Choroid plexus epithelial cell (primary cell): ENCODE results near the gene LMF2.
"Not testable (repeated sequence)": the region's sequence is repeated elsewhere in the genome, so short reads cannot be mapped to it uniquely, and the experiment has no call there.

Source experiments
- DNase-seq: peaks from one replicate; pipeline ENCODE4 v3.0.0-alpha.2; 2010; ENCODE audit warnings: low read depth
- H3K4me3 ChIP-seq: 2 replicates; pipeline ENCODE4 v1.5.1; 2011; ENCODE audit warnings: low read depth, mild to moderate bottlenecking, control low read depth, low read length, moderate library complexity
- TF ChIP-seq, protein P1 (sequence below): conservative IDR thresholded peaks from 2 replicates; pipeline ENCODE4 v1.5.1; 2011; ENCODE audit warnings: low read depth, mild to moderate bottlenecking, control low read depth, inconsistent platforms, low read length, moderate library complexity

The LMF2 gene

GRCh38 chr22:50521710-50522109 lies 14.2 kb upstream of the LMF2 start:
- H3K4me3 ChIP-seq, result no peak overlapping the region
- TF ChIP-seq, protein P1, sequence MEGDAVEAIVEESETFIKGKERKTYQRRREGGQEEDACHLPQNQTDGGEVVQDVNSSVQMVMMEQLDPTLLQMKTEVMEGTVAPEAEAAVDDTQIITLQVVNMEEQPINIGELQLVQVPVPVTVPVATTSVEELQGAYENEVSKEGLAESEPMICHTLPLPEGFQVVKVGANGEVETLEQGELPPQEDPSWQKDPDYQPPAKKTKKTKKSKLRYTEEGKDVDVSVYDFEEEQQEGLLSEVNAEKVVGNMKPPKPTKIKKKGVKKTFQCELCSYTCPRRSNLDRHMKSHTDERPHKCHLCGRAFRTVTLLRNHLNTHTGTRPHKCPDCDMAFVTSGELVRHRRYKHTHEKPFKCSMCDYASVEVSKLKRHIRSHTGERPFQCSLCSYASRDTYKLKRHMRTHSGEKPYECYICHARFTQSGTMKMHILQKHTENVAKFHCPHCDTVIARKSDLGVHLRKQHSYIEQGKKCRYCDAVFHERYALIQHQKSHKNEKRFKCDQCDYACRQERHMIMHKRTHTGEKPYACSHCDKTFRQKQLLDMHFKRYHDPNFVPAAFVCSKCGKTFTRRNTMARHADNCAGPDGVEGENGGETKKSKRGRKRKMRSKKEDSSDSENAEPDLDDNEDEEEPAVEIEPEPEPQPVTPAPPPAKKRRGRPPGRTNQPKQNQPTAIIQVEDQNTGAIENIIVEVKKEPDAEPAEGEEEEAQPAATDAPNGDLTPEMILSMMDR, result no peak
- DNase-seq, result no peak

- no peak for DNase-seq
- no peak overlapping the region for H3K4me3 ChIP-seq
- TF ChIP-seq, protein P1, result no peak
Measured at GRCh38 chr22:50520826-50521453, 13.4 kb upstream of the LMF2 start.

- H3K4me3 ChIP-seq, DNase-seq: not testable (repeated sequence)
Measured at GRCh38 chr22:50520184-50520583, 12.7 kb upstream of the LMF2 start.

GRCh38 chr22:50519151-50519550 lies 11.6 kb upstream of the LMF2 start:
- H3K4me3 ChIP-seq, result no peak overlapping the region
- DNase-seq, result no peak
- TF ChIP-seq, protein P1, result no peak

DNA sequence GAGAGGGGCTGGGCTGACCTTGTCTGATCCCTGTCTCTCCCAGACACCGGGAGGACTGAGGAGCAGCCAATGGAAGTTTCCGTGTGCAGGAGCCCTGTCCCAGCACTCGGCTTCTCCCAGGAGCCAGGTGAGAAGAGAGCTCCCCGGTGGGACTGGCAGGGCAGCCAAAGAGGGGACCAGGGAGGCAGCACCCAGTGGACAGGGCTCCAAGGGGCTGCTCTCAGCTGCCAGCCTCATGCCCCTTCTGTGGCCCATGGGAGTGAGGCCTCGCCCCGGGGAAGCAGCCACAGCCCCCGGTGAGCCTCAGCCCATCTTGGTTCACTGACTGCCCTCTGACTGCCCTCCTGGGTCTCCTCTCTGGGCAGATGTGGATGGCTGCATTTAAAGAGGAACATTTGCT lies 11.1 kb upstream of the LMF2 start:
- TF ChIP-seq, protein P1, result no peak
- DNase-seq, result no peak
- no peak overlapping the region for H3K4me3 ChIP-seq

GRCh38 chr22:50517495-50518260 lies 10.2 kb upstream of the LMF2 start:
- DNase-seq, result no peak
- H3K4me3 ChIP-seq, result no peak overlapping the region
- TF ChIP-seq, protein P1, result no peak

- no peak for DNase-seq
- H3K4me3 ChIP-seq, result no peak overlapping the region
- TF ChIP-seq, protein P1, result no peak
Measured at GRCh38 chr22:50516891-50517290, 9.4 kb upstream of the LMF2 start.
